HepG2 (cell line): ENCODE results near the gene DCST2. TPM values are rescaled to one million over a fixed set of nuclear protein-coding genes. Genes with fewer than 3 reads are reported as not detected.

ENCODE experiments used
- CBX5 ChIP-seq: sonication (generic); formaldehyde crosslinking; IDR thresholded peaks from 2 replicates; pipeline ENCODE4 v1.4.0; 2020; ENCODE audit warnings: missing genetic modification reagents, borderline replicate concordance
- KDM4B ChIP-seq: sonication (generic); formaldehyde crosslinking; IDR thresholded peaks from 2 replicates; pipeline ENCODE4 v1.4.0; 2020; ENCODE audit warnings: missing genetic modification reagents
- MTA1 ChIP-seq: sonication (generic); formaldehyde crosslinking; IDR thresholded peaks from 2 replicates; pipeline ENCODE4 v1.4.0; 2020; ENCODE audit warnings: missing genetic modification reagents, mild to moderate bottlenecking, borderline replicate concordance
- RAD51 ChIP-seq: fragments of 450-650 bp; IDR thresholded peaks from 2 replicates; pipeline ENCODE4 v1.6.1; 2016; ENCODE audit warnings: borderline replicate concordance
- SIN3B ChIP-seq: fragments of 150-350 bp; IDR thresholded peaks from 2 replicates; pipeline ENCODE4 v1.6.1; 2014; ENCODE audit warnings: low read length
- SOX6 ChIP-seq, 2 experiments: fragments of 450-650 bp in 1 of 2; sonication (generic) in 1 of 2; formaldehyde crosslinking in 1 of 2; IDR thresholded peaks; 2 replicates each; pipeline versions ENCODE4 v1.4.0 to v1.6.1; 2017 to 2020; ENCODE audit warnings: antibody characterized with exemption in 1 of 2, mild to moderate bottlenecking in 1 of 2, missing genetic modification reagents in 1 of 2
- polyA plus RNA-seq, 8 experiments: library from polyadenylated mRNA; depleted of rRNA in 3 of 8; stranded (reverse) in 7 of 8; unstranded in 1 of 8; fragments of >200 nt; fragmentation: Illumina TruSeq in 4 of 8; extraction: Trizol in 4 of 8; gene quantifications; 2 replicates each; pipeline versions ENCODE4 v1.2.1 to v1.2.3, GENCODE V29; 2011 to 2016; ENCODE audit warnings: low read depth in 4 of 8, missing spikeins in 1 of 8, mixed read lengths in 1 of 8; ENCODE audit not compliant: insufficient read depth in 1 of 8
- total RNA-seq, 5 experiments: library from RNA; depleted of rRNA; stranded (reverse); fragments of >200 nt; fragmentation: Illumina TruSeq; extraction: Trizol; gene quantifications; 2 replicates each; pipeline ENCODE4 v1.2.3, GENCODE V29; 2016; ENCODE audit warnings: low read depth in 1 of 5
- TF ChIP-seq, protein P1 (sequence below): IDR thresholded peaks from 2 replicates; pipeline ENCODE4 v1.4.0; 2020; ENCODE audit warnings: mild to moderate bottlenecking, missing genetic modification reagents
- TF ChIP-seq, protein P2 (sequence below): sonication (generic); formaldehyde crosslinking; IDR thresholded peaks from 2 replicates; pipeline ENCODE4 v1.4.0; 2020; ENCODE audit warnings: missing genetic modification reagents
- TF ChIP-seq, protein P3 (sequence below), 2 experiments: sonication (generic) in 1 of 2; formaldehyde crosslinking in 1 of 2; IDR thresholded peaks; 2 replicates each; pipeline versions ENCODE4 v1.6.1 to v1.9.0; 2014 to 2022; ENCODE audit warnings: antibody characterized with exemption in 1 of 2, borderline replicate concordance in 1 of 2, inconsistent platforms in 1 of 2, low read depth in 1 of 2, missing genetic modification reagents in 1 of 2
- TF ChIP-seq, protein P4 (sequence below): sonication (generic); formaldehyde crosslinking; IDR thresholded peaks from 2 replicates; pipeline ENCODE4 v1.8.1; 2023; ENCODE audit warnings: mild to moderate bottlenecking, moderate library complexity, missing genetic modification reagents

DCST2 gene
- total and polyA plus RNA-seq, 2 of the 13 experiments (the other 11 are each of a cell fraction or from before 2014, with no cell fraction given) = 0.74 TPM; not detected in 1

DNA sequence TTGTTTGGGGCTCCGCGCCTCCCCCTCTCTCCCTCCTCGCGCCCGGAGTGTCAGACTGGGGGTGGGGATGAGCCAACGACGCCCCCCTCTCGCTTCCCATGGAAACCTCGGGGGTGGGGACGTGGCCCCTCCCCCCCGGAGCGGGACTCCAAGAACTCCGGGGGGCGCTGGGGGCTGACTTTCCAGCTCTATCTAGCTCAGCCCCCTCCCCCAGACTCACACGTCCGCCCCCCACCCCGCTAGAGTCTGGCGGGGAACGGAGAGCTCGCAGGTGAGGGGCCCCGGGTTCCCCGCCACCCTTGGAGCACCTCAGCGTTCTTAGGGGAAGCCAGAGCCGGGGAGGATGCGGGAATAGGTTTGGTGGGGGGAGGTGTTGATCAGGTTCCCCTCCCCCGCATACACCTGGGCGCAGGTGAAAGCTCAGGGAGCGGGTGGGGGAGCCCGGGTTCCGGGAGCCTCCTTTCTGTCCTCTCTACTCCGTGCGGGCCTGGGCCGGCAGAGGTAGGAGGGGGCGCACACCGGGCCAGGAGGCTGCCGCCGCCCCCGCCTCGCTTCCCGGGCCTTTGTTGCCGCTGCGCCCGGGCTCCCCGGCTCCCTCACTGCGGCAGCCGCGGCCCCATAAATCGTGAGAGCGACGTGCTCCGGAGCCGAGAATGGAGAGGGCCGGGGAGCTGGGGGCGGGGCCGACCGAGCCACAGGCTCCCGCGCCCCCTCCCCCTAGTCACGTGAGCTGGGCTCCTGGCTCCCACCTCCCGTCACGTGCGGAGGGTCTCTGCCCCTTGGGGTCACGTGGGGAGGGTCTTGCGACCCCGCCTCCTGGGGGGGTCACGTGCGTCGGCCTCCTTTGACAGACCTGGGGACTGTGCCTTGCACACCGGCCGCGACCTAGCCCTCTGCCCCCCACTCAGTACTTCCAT lies 47.0 kb upstream of the DCST2 start (continued):
- TF ChIP-seq, protein P1, sequence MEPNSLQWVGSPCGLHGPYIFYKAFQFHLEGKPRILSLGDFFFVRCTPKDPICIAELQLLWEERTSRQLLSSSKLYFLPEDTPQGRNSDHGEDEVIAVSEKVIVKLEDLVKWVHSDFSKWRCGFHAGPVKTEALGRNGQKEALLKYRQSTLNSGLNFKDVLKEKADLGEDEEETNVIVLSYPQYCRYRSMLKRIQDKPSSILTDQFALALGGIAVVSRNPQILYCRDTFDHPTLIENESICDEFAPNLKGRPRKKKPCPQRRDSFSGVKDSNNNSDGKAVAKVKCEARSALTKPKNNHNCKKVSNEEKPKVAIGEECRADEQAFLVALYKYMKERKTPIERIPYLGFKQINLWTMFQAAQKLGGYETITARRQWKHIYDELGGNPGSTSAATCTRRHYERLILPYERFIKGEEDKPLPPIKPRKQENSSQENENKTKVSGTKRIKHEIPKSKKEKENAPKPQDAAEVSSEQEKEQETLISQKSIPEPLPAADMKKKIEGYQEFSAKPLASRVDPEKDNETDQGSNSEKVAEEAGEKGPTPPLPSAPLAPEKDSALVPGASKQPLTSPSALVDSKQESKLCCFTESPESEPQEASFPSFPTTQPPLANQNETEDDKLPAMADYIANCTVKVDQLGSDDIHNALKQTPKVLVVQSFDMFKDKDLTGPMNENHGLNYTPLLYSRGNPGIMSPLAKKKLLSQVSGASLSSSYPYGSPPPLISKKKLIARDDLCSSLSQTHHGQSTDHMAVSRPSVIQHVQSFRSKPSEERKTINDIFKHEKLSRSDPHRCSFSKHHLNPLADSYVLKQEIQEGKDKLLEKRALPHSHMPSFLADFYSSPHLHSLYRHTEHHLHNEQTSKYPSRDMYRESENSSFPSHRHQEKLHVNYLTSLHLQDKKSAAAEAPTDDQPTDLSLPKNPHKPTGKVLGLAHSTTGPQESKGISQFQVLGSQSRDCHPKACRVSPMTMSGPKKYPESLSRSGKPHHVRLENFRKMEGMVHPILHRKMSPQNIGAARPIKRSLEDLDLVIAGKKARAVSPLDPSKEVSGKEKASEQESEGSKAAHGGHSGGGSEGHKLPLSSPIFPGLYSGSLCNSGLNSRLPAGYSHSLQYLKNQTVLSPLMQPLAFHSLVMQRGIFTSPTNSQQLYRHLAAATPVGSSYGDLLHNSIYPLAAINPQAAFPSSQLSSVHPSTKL (CRISPR knock-in tag) = peak; percentile 34; the same call in 1 of the 2 replicates
- TF ChIP-seq CBX5 = no peak
- TF ChIP-seq SIN3B = no peak
- TF ChIP-seq, protein P2, sequence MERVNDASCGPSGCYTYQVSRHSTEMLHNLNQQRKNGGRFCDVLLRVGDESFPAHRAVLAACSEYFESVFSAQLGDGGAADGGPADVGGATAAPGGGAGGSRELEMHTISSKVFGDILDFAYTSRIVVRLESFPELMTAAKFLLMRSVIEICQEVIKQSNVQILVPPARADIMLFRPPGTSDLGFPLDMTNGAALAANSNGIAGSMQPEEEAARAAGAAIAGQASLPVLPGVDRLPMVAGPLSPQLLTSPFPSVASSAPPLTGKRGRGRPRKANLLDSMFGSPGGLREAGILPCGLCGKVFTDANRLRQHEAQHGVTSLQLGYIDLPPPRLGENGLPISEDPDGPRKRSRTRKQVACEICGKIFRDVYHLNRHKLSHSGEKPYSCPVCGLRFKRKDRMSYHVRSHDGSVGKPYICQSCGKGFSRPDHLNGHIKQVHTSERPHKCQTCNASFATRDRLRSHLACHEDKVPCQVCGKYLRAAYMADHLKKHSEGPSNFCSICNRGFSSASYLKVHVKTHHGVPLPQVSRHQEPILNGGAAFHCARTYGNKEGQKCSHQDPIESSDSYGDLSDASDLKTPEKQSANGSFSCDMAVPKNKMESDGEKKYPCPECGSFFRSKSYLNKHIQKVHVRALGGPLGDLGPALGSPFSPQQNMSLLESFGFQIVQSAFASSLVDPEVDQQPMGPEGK (CRISPR knock-in tag) = peak; percentile 58; the same call in 1 of the 2 replicates
- 0 out of 2 replicates have a peak, but pooled peaks have one; percentile 24 for TF ChIP-seq KDM4B (CRISPR knock-in tag)
- TF ChIP-seq, protein P3, sequence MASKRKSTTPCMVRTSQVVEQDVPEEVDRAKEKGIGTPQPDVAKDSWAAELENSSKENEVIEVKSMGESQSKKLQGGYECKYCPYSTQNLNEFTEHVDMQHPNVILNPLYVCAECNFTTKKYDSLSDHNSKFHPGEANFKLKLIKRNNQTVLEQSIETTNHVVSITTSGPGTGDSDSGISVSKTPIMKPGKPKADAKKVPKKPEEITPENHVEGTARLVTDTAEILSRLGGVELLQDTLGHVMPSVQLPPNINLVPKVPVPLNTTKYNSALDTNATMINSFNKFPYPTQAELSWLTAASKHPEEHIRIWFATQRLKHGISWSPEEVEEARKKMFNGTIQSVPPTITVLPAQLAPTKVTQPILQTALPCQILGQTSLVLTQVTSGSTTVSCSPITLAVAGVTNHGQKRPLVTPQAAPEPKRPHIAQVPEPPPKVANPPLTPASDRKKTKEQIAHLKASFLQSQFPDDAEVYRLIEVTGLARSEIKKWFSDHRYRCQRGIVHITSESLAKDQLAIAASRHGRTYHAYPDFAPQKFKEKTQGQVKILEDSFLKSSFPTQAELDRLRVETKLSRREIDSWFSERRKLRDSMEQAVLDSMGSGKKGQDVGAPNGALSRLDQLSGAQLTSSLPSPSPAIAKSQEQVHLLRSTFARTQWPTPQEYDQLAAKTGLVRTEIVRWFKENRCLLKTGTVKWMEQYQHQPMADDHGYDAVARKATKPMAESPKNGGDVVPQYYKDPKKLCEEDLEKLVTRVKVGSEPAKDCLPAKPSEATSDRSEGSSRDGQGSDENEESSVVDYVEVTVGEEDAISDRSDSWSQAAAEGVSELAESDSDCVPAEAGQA (IDR thresholded peaks at IDR 0.05; ENCODE audit: low read depth) = no peak
- TF ChIP-seq, protein P3 (CRISPR knock-in tag; IDR thresholded peaks at IDR 0.05; ENCODE audit: borderline replicate concordance) = no peak
- TF ChIP-seq SOX6 (IDR thresholded peaks at IDR 0.05) = no peak
- 0 out of 2 replicates have a peak, but pooled peaks have one; percentile 26 for TF ChIP-seq SOX6 (CRISPR knock-in tag; IDR thresholded peaks at IDR 0.05)
- TF ChIP-seq MTA1 (CRISPR knock-in tag) = peak; percentile 55; the same call in 1 of the 2 replicates
- TF ChIP-seq, protein P4, sequence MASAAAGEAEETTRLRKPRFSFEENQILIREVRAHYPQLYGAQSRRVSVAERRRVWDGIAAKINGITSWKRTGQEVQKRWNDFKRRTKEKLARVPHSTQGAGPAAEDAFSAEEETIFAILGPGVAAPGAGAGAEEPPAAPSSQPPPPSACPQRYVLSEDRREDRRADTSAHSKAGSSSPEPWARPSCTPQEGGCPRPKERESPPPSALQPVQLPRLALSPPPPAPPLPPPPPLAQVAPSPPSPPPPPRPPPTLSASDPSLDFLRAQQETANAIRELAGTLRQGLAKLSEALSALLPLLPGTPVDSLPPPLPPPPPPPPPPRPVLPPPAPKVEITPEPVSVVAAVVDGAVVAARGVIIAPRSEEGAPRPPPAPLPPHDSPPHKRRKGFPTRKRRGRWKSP (CRISPR knock-in tag) = peak; percentile 25; the same call in 1 of the 2 replicates
- peak; percentile 46 for TF ChIP-seq RAD51
